ENCODE results near the gene KANSL1. TPM values are rescaled to one million over a fixed set of nuclear protein-coding genes. Genes with fewer than 3 reads are reported as not detected.

KANSL1 gene
- total RNA-seq, 1 donor from 2014 or later, result 99.8 TPM

- Histone ChIP-seq H3K79me2 (ENCODE audit: insufficient read depth, low read length) (no peaks in the 10 kb centered on the region), H2AFZ (ENCODE audit: low read depth, low read length) (no peak overlapping the region), H3K27me3 (ENCODE audit: insufficient read depth, low read length) (peaks cover 6% of the 10 kb centered on the region), H3K27ac (ENCODE audit: low read depth, low read length) (no peak overlapping the region), H3K4me3 (ENCODE audit: insufficient read depth, low read depth, low read length) (no peak overlapping the region), H3K36me3 (ENCODE audit: insufficient read depth, low read length) (no peaks in the 10 kb centered on the region), H3K9me3 (ENCODE audit: insufficient read depth, low read depth, low read length) (no peaks in the 10 kb centered on the region), H3K9ac (ENCODE audit: low read length) (no peak overlapping the region), H3K4me2 (ENCODE audit: low read length) (no peak overlapping the region), H3K4me1 (ENCODE audit: insufficient read depth, low read length) (no peaks in the 10 kb centered on the region), H4K20me1 (ENCODE audit: insufficient read depth, low read length) (no peaks in the 10 kb centered on the region)
- no peak for DNase-seq (ENCODE audit: low read depth)
- TF ChIP-seq EZH2 (IDR thresholded peaks at IDR 0.05; ENCODE audit: insufficient read depth, low read length) (no peak), CTCF (IDR thresholded peaks at IDR 0.05; ENCODE audit: insufficient read depth, low read depth, low read length) (no peak)
- FAIRE-seq, result no peak
- Mint-ChIP-seq H3K27me3 (ENCODE audit: low read depth, unreplicated experiment) (peaks cover 18% of the 10 kb centered on the region), H3K4me3 (ENCODE audit: unreplicated experiment) (no peak overlapping the region), H3K4me1 (ENCODE audit: low read depth, unreplicated experiment) (no peaks in the 10 kb centered on the region), H3K36me3 (ENCODE audit: low read depth, unreplicated experiment) (no peaks in the 10 kb centered on the region), H3K9me3 (ENCODE audit: unreplicated experiment) (peaks cover 9% of the 10 kb centered on the region), H3K27ac (ENCODE audit: unreplicated experiment) (no peak overlapping the region)
Measured at GRCh38 chr17:45987706-45988105, 205.5 kb downstream of the KANSL1 start.

- H3K4me3 Mint-ChIP-seq (ENCODE audit: unreplicated experiment), result no peak overlapping the region
- Histone ChIP-seq H2AFZ (ENCODE audit: low read depth, low read length) (no peak overlapping the region), H3K27ac (ENCODE audit: low read depth, low read length) (no peak overlapping the region), H3K4me2 (ENCODE audit: low read length) (no peak overlapping the region), H4K20me1 (ENCODE audit: insufficient read depth, low read length) (no peaks in the 10 kb centered on the region), H3K79me2 (ENCODE audit: insufficient read depth, low read length) (no peaks in the 10 kb centered on the region), H3K4me3 (ENCODE audit: insufficient read depth, low read depth, low read length) (no peak overlapping the region), H3K4me1 (ENCODE audit: insufficient read depth, low read length) (no peaks in the 10 kb centered on the region), H3K9ac (ENCODE audit: low read length) (no peak overlapping the region), H3K36me3 (ENCODE audit: insufficient read depth, low read length) (no peaks in the 10 kb centered on the region), H3K27me3 (ENCODE audit: insufficient read depth, low read length) (peaks cover 6% of the 10 kb centered on the region), H3K9me3 (ENCODE audit: insufficient read depth, low read depth, low read length) (no peaks in the 10 kb centered on the region)
- TF ChIP-seq CTCF (IDR thresholded peaks at IDR 0.05; ENCODE audit: insufficient read depth, low read depth, low read length), result no peak
- no peak for TF ChIP-seq EZH2 (IDR thresholded peaks at IDR 0.05; ENCODE audit: insufficient read depth, low read length)
- DNase-seq (ENCODE audit: low read depth), result no peak
- FAIRE-seq, result no peak
- no peaks in the 10 kb centered on the region for H3K4me1 Mint-ChIP-seq (ENCODE audit: low read depth, unreplicated experiment)
- H3K27ac Mint-ChIP-seq (ENCODE audit: unreplicated experiment), result no peak overlapping the region
- peaks cover 9% of the 10 kb centered on the region for H3K9me3 Mint-ChIP-seq (ENCODE audit: unreplicated experiment)
- peaks cover 27% of the 10 kb centered on the region for H3K27me3 Mint-ChIP-seq (ENCODE audit: low read depth, unreplicated experiment)
- no peaks in the 10 kb centered on the region for H3K36me3 Mint-ChIP-seq (ENCODE audit: low read depth, unreplicated experiment)
Measured at GRCh38 chr17:45986056-45986455, 207.2 kb downstream of the KANSL1 start.

GRCh38 chr17:45985447-45985846 lies 207.8 kb downstream of the KANSL1 start:
- H3K9me3 ChIP-seq (ENCODE audit: insufficient read depth, low read depth, low read length), result no peaks in the 10 kb centered on the region
- Mint-ChIP-seq H3K27me3 (ENCODE audit: low read depth, unreplicated experiment) (peaks cover 28% of the 10 kb centered on the region), H3K36me3 (ENCODE audit: low read depth, unreplicated experiment) (no peaks in the 10 kb centered on the region), H3K4me3 (ENCODE audit: unreplicated experiment) (no peak overlapping the region), H3K4me1 (ENCODE audit: low read depth, unreplicated experiment) (no peaks in the 10 kb centered on the region), H3K27ac (ENCODE audit: unreplicated experiment) (no peak overlapping the region), H3K9me3 (ENCODE audit: unreplicated experiment) (peaks cover 9% of the 10 kb centered on the region)
- H3K27ac ChIP-seq (ENCODE audit: low read depth, low read length), result no peak overlapping the region
- H2AFZ ChIP-seq (ENCODE audit: low read depth, low read length), result no peak overlapping the region
- H3K4me3 ChIP-seq (ENCODE audit: insufficient read depth, low read depth, low read length), result no peak overlapping the region
- TF ChIP-seq EZH2 (IDR thresholded peaks at IDR 0.05; ENCODE audit: insufficient read depth, low read length) (no peak), CTCF (IDR thresholded peaks at IDR 0.05; ENCODE audit: insufficient read depth, low read depth, low read length) (no peak)
- H3K27me3 ChIP-seq (ENCODE audit: insufficient read depth, low read length), result peaks cover 6% of the 10 kb centered on the region
- H3K36me3 ChIP-seq (ENCODE audit: insufficient read depth, low read length), result no peaks in the 10 kb centered on the region
- H3K9ac ChIP-seq (ENCODE audit: low read length), result no peak overlapping the region
- no peaks in the 10 kb centered on the region for H3K4me1 ChIP-seq (ENCODE audit: insufficient read depth, low read length)
- no peaks in the 10 kb centered on the region for H4K20me1 ChIP-seq (ENCODE audit: insufficient read depth, low read length)
- H3K79me2 ChIP-seq (ENCODE audit: insufficient read depth, low read length), result no peaks in the 10 kb centered on the region
- no peak overlapping the region for H3K4me2 ChIP-seq (ENCODE audit: low read length)
- FAIRE-seq, result no peak
- no peak for DNase-seq (ENCODE audit: low read depth)
